Measurements from ENCODE around the gene RETREG1.

RETREG1 gene

DNA sequence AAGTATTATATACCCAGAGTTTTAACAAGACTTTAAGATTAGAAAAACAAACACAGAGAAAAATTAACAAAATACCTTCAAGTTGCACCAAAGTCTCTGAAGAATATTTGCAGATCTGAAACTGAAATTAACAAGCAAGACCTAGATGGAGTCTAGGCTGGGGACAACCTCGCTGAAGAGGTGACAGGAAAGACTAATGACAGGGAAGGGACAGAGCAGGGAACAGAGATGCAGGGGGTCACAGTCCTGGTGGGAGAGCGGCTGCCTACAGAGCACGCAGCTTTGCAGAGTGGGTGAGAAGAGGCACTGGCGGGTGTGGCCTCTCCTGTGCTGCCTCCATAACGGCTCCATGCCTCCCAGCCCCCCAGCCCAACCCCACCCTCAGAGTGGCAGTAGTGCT, 13.5 kb downstream of the RETREG1 start:
- no peak for DNase-seq (ENCODE audit: extremely low spot score)
- CTCF ChIA-PET: no interaction called here
- POLR2A ChIA-PET: no interaction called here
- no peak for TF ChIP-seq CTCF (IDR thresholded peaks at IDR 0.05; ENCODE audit: control extremely low read depth, extremely low read depth, low read depth, missing control alignments)

GRCh38 chr5:16602182-16602581, 14.6 kb downstream of the RETREG1 start:
- no peak for TF ChIP-seq CTCF (IDR thresholded peaks at IDR 0.05; ENCODE audit: control extremely low read depth, extremely low read depth, low read depth, missing control alignments)
- POLR2A ChIA-PET: no interaction called here
- no peak for DNase-seq (ENCODE audit: extremely low spot score)
- CTCF ChIA-PET: interaction anchor here (1.0 to 1.5 kb wide), 2 partner anchors 12 to 16 kb away, joined by 3 to 4 read pairs; no protein-coding TSS in a partner anchor

DNA sequence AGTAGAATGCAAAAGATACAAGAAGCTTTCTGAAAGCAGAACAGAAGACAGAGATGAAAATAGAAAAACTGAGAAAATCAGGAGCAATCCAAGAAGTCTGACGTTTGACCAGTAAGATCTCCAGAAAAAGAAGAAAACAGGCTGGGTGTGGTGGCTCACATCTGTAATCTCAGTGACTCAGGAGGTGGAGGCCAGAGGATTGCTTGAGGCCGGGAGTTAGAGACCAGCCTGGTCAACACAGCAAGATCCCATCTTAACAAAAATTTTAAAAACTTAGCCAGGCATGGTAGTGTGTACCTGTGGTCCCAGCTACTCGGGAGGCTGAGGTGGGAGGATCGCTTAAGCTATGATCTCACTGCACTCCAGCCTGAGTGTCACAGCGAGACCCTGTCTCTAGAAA, 15.9 kb downstream of the RETREG1 start:
- CTCF ChIA-PET: no interaction called here
- POLR2A ChIA-PET: no interaction called here
- no peak for DNase-seq (ENCODE audit: extremely low spot score)
- no peak for TF ChIP-seq CTCF (IDR thresholded peaks at IDR 0.05; ENCODE audit: control extremely low read depth, extremely low read depth, low read depth, missing control alignments)

- DNase-seq (ENCODE audit: extremely low spot score): no peak
- CTCF ChIA-PET: no interaction called here
- no peak for TF ChIP-seq CTCF (IDR thresholded peaks at IDR 0.05; ENCODE audit: control extremely low read depth, extremely low read depth, low read depth, missing control alignments)
- POLR2A ChIA-PET: no interaction called here
Observed at GRCh38 chr5:16600397-16600796, 16.4 kb downstream of the RETREG1 start.

DNA sequence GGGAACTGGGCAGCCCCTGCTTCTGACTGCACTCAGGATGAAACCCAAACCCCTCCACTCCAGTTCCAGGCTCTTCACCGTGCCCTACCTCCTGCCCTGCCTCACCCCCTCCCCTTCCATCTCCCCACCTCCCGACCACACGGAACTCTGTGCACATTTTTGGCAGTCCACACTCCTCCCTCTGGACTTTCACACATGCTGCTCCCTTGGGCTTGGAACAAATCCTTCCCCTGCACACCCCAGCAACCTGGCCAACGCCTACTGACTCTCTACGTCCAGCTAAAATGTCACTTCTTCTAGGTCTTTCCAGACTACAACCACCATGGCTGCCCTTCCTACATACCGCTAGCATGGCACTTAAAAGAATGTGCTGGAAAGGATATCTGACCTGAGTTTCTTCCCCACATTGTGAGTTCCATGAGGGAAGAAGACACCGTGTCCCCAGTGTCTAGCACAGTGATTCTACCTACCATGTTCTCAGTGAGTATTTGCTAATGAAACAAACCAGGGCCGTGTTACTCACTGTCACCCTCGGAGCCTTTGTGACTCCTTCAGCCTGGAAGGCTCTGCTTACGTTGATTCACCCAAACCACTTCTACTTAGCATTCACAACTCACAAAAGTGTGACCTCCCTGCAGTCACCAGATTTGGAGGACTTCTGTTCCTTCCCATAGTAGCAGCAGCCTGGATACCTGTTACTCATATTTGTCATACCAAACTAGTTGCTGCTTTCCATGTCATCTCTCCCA, 18.7 kb downstream of the RETREG1 start:
- DNase-seq (ENCODE audit: extremely low spot score): no peak
- POLR2A ChIA-PET: no interaction called here
- CTCF ChIA-PET: no interaction called here
- no peak for TF ChIP-seq CTCF (IDR thresholded peaks at IDR 0.05; ENCODE audit: control extremely low read depth, extremely low read depth, low read depth, missing control alignments)

DNA sequence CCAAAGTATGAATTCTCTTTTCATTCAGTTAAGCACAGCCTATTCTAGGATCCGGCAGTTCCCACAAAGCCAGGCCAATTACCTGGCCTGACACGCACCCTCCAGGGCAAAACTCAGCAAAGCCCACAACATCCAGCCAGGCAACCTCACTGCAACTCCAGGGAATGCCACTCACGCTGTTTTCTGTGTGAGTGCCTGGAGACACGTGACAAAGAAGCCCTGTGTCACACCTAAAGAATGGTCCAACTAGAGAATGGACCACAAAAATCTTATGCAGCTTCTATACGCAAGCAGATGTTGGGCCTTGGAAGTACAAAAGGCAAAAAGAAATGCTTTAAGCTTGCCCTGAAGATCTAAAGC, 20.2 kb downstream of the RETREG1 start:
- no peak for DNase-seq (ENCODE audit: extremely low spot score)
- CTCF ChIA-PET: interaction anchor here (2.3 kb wide), 1 partner anchor 11 kb away, joined by 12 read pairs; no protein-coding TSS in a partner anchor
- POLR2A ChIA-PET: no interaction called here
- TF ChIP-seq CTCF (IDR thresholded peaks at IDR 0.05; ENCODE audit: control extremely low read depth, extremely low read depth, low read depth, missing control alignments): no peak
